Stimulated activated CD8-positive, alpha-beta memory T cell treated with anti-CD3 and anti-CD28 coated beads, Interleukin-2, amount 100 ng/mL, for 48 hours (primary cell): ENCODE results near the gene POLN.

Source experiments
- DNase-seq, 2 donors: peaks; one replicate each; pipeline ENCODE4 v3.0.0-alpha.2; 2020; ENCODE audit warnings: low read depth in 2 of 2

The POLN gene

DNA sequence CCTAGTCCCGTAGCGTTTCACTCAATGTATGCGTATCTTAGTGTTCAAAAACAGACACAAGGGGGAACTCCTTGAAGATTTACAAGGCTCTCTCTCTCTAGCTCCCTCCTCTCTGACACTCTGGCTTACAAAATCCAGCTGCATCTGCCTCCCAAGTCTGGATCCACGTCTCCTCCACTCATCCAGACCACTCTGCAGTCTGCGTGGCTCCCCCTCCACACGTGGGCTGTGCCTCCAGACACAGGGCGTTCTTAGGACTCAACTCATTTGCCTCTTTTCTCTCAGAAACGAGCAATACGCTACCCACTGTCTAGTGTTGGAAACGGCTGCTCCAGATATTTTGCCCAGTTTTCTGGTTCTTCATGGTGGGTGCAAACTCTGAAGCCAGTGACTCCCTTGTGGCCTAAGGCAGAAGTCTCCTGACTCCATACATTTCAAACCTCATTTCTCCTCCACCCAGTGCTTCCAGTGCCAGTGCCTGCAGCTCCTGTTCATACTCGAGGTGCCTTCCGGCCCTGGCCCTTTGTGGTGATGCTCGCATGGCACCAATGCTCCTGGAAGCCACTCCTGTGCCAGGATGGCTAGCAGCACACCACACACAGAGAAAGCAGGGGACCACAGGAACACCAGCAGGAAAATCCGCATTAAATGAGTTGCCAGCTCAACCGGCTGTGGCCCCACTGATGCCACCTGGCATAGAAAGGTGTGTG, 158.7 kb downstream of the POLN start:
- no peak for DNase-seq

- DNase-seq: no peak
Observed at GRCh38 chr4:2082627-2083026, 159.3 kb downstream of the POLN start.

DNA sequence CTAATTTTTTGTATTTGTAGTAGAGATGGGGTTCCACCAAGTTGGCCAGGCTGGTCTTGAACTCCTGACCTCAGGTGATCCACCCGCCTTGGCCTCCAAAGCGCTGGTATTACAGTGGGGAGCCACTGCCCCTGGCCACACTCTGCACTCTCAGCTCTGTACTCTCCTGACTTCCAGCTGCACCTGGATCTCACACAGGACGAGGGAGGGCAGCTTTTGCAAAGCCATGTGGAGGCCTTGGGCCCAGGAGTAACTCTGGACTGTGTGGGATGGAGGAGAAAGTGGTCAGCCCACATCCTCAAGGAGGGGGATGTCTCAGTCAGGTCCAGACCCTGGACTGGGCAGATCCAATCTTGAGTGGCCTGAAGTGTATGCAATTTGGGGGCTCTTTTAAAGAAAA, 159.8 kb downstream of the POLN start:
- DNase-seq: no peak

- no peak for DNase-seq
Observed at GRCh38 chr4:2081540-2081939, 160.4 kb downstream of the POLN start.

GRCh38 chr4:2080429-2081300, 161.3 kb downstream of the POLN start:
- DNase-seq: no peak

GRCh38 chr4:2079926-2080325, 162.0 kb downstream of the POLN start:
- no peak for DNase-seq

- DNase-seq: no peak
Observed at GRCh38 chr4:2079006-2079405, 162.9 kb downstream of the POLN start.

DNA sequence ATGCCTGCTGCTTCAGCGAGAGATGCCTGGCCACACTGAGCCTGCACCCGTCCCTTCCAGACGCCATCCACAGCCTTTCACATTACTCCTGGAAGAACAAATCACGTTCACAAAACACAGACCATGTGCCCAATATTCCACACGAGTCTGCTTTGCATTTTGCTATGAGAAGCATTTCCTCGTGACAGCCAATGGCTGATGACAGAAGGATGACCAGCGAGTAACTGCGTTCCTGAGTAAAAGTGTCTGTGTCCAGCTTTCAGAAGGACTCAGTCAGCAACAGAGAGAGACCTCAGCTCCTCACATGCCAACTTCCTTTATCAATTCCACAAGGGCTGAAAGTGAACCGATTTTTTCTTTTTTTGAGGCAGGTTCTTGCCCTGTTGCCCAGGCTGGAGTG, 163.3 kb downstream of the POLN start:
- DNase-seq: no peak

DNA sequence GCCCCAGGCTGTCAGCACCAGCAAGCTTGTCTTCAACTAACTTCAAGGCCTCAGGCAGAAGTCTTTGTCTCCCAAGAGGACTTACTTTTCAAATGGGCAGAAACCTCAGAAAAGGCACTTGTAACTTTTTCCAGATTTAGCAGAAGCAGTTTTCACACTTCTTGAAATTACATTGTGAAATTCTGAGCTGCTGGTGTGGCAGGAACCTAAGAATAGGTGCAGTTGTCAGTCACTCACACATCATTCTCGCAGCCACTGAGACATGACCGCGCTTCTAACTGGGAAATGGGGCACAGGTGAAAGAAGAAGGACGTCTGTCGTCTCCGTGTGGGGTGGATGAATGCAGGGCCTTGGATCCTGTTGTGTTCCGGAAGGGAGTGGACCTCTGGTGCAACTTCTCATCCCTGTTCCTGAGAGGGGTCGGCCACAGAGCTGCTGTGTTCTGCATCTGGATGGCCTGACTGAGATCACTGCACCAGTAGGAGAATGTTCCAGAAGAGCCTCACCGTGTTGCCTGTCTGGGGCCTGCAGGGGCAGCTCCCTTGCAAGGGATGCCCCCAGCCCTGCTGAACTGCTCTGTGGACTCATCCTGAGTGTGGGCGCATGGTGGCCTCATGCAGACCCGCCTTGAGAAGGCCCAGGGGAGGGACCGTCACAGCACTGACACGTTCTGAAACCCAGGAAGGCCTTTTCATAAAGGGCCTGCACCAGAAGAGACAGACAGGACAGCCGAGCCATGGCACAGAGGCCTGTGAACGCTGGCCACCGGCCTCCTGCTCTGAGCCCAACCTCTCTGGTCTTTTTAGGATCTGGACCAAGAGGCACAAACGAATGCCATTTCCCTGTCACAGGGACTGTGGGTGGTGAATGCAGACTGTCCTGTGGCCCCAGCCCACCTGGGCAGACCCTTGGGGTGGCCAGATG, 164.1 kb downstream of the POLN start:
- no peak for DNase-seq

DNA sequence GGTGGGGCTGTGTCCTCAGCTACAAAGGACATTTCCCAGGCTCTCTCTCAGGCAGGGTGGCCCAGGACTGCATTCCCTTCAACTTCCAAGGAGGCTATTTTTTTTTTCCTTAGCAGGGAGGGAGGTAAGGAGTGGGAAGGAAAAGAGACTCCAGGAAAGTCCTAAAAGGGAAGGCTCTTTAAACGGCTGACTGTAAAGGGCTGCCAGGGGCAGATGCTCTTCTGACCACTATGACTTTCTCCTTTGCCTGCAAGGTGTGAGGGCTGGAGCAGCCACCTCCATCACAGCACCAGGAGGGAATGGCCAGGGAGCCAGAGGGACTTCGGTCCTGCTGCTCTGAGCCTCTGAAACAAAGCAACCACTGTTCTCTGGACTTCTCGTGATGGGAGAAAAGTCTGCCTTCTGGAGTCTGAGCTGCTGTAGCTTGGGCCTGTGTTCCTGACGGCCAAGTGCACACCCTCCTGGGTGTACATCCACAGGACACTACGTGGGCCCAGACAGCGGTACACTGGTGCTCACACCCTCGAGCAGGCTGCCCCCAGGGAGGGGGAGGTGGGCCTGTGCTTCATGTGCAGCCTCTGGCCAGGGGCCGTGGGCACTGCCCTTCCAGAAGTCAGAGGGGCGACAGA, 164.9 kb downstream of the POLN start:
- DNase-seq: no peak

DNA sequence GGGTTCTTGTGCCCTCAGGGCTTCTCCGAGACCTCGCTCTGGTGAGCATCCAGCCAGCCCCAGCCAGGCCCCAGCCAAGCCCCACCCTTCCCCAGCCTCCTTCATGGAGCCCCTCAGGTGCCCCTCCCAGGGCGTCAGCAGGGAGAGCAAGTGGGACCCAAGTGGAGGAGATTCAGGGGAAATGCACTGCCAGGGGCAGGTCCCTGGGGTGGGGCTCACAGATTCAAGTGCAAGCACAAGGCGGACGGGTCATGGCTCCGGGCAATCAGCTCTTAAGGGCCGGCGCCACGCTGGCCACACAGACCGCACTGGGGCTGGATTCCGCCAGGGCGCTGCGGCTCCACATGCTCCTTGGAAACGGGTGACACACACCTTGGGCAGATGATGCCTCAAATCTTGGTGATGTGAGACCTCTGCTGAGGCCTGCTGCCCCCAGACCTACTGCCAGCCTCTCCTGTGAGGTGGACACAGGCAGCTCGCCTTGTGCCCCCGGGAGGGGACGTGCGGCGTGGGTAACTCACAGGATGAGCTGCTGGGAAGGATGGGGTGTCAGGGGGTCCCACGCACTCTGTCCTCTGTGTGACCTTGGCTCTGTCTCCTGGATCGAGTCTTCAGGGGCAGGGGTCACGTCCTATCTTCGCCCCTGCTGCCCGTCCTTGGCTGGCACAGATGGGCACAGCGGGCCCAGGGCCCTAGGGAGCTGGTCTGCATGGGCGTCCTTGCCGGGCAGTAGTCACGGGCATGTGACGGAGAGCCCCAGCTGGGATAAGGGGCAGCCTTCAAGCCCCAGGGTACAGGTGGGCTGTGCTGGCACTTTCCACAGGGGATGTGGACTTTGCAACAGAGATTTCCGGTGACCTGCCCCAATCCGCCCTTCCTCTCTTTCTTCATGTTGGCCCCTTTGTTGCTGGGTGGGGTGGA, 165.7 kb downstream of the POLN start:
- DNase-seq: no peak

- no peak for DNase-seq
Observed at GRCh38 chr4:2075171-2075986, 166.5 kb downstream of the POLN start.

DNA sequence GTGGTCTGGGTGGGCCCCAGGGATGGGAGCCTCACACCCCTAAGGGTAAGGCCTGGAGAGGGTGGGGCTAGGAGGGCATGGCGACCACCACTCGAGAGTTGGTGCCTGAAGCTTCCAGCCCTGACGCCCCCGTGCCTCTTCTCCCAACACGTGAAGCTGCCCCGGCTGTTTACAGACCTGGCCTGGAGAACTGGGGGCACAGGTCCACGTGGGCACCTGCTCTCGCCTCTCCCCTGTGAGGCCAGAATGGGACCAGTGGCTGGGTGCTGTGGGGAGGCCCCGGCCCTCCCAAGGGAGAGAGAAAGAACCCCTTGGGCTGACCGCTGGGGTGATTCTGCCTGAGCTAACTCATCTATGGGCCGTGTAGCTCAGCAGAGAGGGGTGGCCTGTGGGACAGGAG, 167.3 kb downstream of the POLN start:
- DNase-seq: no peak

- no peak for DNase-seq
Observed at GRCh38 chr4:2073808-2074481, 168.0 kb downstream of the POLN start.

DNA sequence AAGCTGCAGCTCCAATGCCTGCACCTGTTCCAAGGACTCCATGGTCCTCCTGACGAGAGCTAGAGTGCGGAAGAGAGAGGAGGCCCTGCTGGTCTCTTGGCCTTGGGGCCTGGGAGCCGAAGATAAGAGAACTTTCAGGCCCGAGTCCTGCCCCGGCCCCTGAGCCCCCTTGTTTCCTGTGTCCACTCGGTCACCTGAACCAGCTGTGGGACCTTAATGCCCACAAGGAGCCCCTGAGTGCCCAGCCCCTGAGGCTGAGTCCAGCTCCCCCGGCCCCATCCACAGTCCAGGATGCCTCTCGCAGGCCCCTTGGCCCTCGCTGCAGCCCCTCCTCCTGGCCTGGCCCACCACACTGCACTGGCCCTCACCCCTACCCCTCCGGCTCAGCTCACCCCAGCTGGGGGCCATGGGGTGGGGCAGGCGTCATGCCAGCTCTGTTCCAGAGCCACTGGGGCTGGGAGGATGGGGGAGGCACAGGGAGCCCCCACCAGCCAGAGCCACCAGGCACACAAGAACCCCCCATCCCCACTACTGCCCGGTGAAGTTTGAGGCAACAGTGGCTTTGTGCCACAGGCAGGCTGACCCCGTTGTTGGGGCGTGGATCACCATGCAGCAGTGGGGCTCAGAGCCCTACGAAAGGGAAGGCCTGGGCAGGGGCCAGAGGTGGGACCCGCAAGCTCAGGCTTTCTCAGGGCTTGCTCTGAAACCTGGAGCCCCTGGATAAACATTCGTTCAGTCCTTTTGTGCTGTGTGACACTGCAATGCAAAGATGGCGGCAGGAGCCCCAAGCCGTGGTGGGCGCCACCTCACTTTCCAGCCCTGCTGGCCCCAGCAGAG, 168.7 kb downstream of the POLN start:
- no peak for DNase-seq

DNA sequence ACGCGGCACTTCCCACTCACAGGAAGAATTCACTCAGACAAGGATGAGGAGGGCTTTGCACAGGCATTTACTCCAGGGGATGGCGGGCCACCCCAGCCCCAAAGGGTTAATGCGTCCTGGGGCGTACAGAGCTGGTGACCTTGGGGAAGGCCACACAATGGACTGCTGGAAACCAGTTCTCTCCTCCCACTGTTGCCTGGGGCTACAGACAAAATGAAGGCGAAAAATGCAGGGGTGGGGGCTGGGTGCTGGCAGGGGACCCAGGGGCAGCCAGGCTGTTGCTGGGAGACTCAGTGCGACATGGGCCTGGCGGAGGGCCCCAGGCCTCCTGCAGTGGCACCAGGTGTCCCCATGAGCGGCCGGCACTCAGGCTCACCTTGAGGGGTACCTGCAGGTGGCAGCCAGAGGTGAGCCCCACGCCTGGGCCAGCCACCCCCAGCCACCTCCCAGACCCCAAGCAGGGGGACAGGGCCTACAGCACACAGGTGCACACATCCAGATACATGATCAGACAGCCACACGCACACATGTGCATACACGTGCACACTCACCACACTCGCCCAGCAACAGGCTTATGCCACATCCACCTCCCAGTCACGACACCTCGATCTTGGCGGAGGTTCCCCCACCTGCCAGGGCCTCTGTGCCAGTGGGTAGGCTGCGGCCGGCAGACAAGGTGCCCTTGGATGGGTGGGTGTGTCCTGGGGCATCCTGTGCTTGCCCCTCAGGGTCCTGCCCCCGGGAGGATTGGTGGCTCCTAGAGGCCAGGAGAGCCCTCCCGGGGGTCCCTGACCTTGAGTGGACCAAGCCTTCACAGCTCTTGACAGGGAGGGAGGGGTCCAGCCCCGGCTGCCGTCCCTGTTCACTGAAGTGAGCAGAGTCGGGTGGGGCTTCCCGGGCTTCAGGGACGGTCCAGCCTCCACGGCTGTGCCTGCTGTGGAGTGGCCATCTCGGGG, 169.7 kb downstream of the POLN start:
- DNase-seq: no peak
